Keratinocyte (primary cell): Measurements from ENCODE around the gene ATP1A3.

Experiments used
- EZH2 ChIP-seq: IDR thresholded peaks from one replicate; pipeline ENCODE4 v1.6.1; 2012; ENCODE audit warnings: inconsistent platforms, mild to moderate bottlenecking, low read length, moderate library complexity
- TF ChIP-seq, protein P1 (sequence below), 3 experiments: IDR thresholded peaks in 1 of 3; conservative IDR thresholded peaks in 1 of 3; optimal IDR thresholded peaks in 1 of 3; 2 replicates in 2 of 3; 3 replicates in 1 of 3; pipeline versions ENCODE3 to v1.5.1; 2011; ENCODE audit warnings: low read length in 3 of 3, mild to moderate bottlenecking in 3 of 3, moderate library complexity in 2 of 3, control low read depth in 1 of 3, inconsistent platforms in 1 of 3; ENCODE audit not compliant: insufficient read depth in 2 of 3; ENCODE audit errors: extremely low read depth in 1 of 3

GRCh38 chr19:41994521-41994971, 516 bp upstream of the ATP1A3 start:
- TF ChIP-seq, protein P1, sequence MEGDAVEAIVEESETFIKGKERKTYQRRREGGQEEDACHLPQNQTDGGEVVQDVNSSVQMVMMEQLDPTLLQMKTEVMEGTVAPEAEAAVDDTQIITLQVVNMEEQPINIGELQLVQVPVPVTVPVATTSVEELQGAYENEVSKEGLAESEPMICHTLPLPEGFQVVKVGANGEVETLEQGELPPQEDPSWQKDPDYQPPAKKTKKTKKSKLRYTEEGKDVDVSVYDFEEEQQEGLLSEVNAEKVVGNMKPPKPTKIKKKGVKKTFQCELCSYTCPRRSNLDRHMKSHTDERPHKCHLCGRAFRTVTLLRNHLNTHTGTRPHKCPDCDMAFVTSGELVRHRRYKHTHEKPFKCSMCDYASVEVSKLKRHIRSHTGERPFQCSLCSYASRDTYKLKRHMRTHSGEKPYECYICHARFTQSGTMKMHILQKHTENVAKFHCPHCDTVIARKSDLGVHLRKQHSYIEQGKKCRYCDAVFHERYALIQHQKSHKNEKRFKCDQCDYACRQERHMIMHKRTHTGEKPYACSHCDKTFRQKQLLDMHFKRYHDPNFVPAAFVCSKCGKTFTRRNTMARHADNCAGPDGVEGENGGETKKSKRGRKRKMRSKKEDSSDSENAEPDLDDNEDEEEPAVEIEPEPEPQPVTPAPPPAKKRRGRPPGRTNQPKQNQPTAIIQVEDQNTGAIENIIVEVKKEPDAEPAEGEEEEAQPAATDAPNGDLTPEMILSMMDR (optimal IDR thresholded peaks at IDR 0.05 in 1 of 3, IDR thresholded peaks at IDR 0.05 in 1 of 3, conservative IDR thresholded peaks at IDR 0.05 in 1 of 3; ENCODE audit: extremely low read depth in 1 of 3, insufficient read depth in 2 of 3, low read length in 3 of 3) = no peak
- no peak for TF ChIP-seq EZH2
